CD4-positive, alpha-beta memory T cell (primary cell): ENCODE results near the gene SEPTIN3. TPM values are rescaled to one million over a fixed set of nuclear protein-coding genes. Genes with fewer than 3 reads are reported as not detected.
A peak's percentile ranks its signal among the peaks of the same experiment; 100 is the strongest.

ENCODE experiments used
- CTCF ChIA-PET: fragments of 350-600 bp; sonication (Branson Sonifier 250); formaldehyde crosslinking; loops from one replicate; lab custom pipeline; 2021; ENCODE audit warnings: inconsistent platforms; ENCODE audit not compliant: partially characterized antibody; lab: Charles Lee
- POLR2A ChIA-PET: fragments of 350-600 bp; sonication (Branson Sonifier 250); formaldehyde crosslinking; loops from one replicate; lab custom pipeline; 2021; ENCODE audit not compliant: partially characterized antibody; lab: Charles Lee
- DNase-seq, 5 donors: peaks; one replicate each; pipeline versions ENCODE4 v3.0.0 to v3.0.0-alpha.2; 2020 to 2022; ENCODE audit warnings: mixed read lengths in 1 of 5
- H3K27ac ChIP-seq: one replicate; pipeline ENCODE4 v1.7.0; 2013; ENCODE audit warnings: low read depth, low read length
- H3K27me3 ChIP-seq: 2 replicates; pipeline ENCODE4 v1.7.0; 2013; ENCODE audit warnings: mild to moderate bottlenecking, low read length, moderate library complexity; ENCODE audit not compliant: insufficient read depth
- H3K36me3 ChIP-seq: 2 replicates; pipeline ENCODE4 v1.7.0; 2013; ENCODE audit warnings: mild to moderate bottlenecking, low read length, moderate library complexity; ENCODE audit not compliant: insufficient read depth
- H3K4me1 ChIP-seq: 2 replicates; pipeline ENCODE4 v1.7.0; 2013; ENCODE audit warnings: mild to moderate bottlenecking, low read length, moderate library complexity; ENCODE audit not compliant: insufficient read depth
- H3K4me3 ChIP-seq, 2 donors: one replicate each; pipeline ENCODE4 v1.7.0; 2013; ENCODE audit warnings: low read length in 2 of 2, mild to moderate bottlenecking in 1 of 2
- H3K9me3 ChIP-seq, 2 donors: one replicate each; pipeline ENCODE4 v1.7.0; 2013; ENCODE audit warnings: low read length in 2 of 2, control low read depth in 1 of 2; ENCODE audit not compliant: control insufficient read depth in 1 of 2
- H3K27ac Mint-ChIP-seq, 7 donors: one replicate each; pipeline ENCODE4 v1.8.0; 2020 to 2021; ENCODE audit warnings: mixed read lengths in 7 of 7, mild to moderate bottlenecking in 6 of 7, inconsistent platforms in 3 of 7, moderate library complexity in 3 of 7
- H3K27me3 Mint-ChIP-seq, 2 donors: one replicate each; pipeline ENCODE4 v1.8.0; 2020 to 2021; ENCODE audit warnings: mixed read lengths in 2 of 2
- H3K36me3 Mint-ChIP-seq, 2 donors: one replicate each; pipeline ENCODE4 v1.8.0; 2020 to 2021; ENCODE audit warnings: mixed read lengths in 2 of 2, inconsistent platforms in 1 of 2, mild to moderate bottlenecking in 1 of 2
- H3K4me1 Mint-ChIP-seq, 4 donors: one replicate each; pipeline ENCODE4 v1.8.0; 2020 to 2021; ENCODE audit warnings: mixed read lengths in 4 of 4, mild to moderate bottlenecking in 1 of 4
- H3K4me3 Mint-ChIP-seq, 8 donors: one replicate each; pipeline ENCODE4 v1.8.0; 2020 to 2021; ENCODE audit warnings: mixed read lengths in 8 of 8, mild to moderate bottlenecking in 7 of 8, moderate library complexity in 6 of 8, inconsistent platforms in 3 of 8
- H3K9me3 Mint-ChIP-seq, 8 donors: one replicate each; pipeline ENCODE4 v1.8.0; 2020 to 2021; ENCODE audit warnings: mixed read lengths in 8 of 8, mild to moderate bottlenecking in 5 of 8, inconsistent platforms in 3 of 8, moderate library complexity in 1 of 8
- intact Hi-C: fragments of 100-400 bp; cut with micrococcal nuclease; formaldehyde crosslinking; loops from one replicate; pipeline ENCODE4 v1.15.1; 2023
- polyA plus RNA-seq, 2 donors: library from polyadenylated mRNA; unstranded; fragments of 300-500 nt; fragmentation: Illumina TruSeq; gene quantifications; one replicate each; pipeline ENCODE4 v1.2.3, GENCODE V29; 2021
- total RNA-seq, 2 experiments: library from RNA; stranded (reverse); gene quantifications; one replicate each; pipeline ENCODE4 v1.2.3, GENCODE V29; 2021

Gene SEPTIN3
- total RNA-seq (under 1 TPM; 0.36 to 0.81 TPM), polyA plus RNA-seq (not detected)

- DNase-seq, result no peak
- no peak within 1 kb of the TSS for H3K4me3 ChIP-seq
- H3K9me3 ChIP-seq, result no peaks in the 10 kb centered on the region
- H3K27ac ChIP-seq, result no peak within 1 kb of the TSS
- H3K36me3 ChIP-seq, result no peaks in the 10 kb centered on the region
- ChIA-PET POLR2A (interaction anchor here (1.8 kb wide), 1 partner anchor 111 kb away, joined by 5 read pairs; the partner anchor contains the start of gene SMDT1), CTCF (interaction anchor here (1.0 to 4.6 kb wide), 5 partner anchors 11 to 475 kb away, joined by 3 to 29 read pairs (median 9); partner anchors contain the start of gene NDUFA6)
- Mint-ChIP-seq H3K9me3 (peaks cover 0 to 2% (median 0%) of the 10 kb centered on the region in 8 donors), H3K4me1 (peaks cover 0 to 4% (median 1%) of the 10 kb centered on the region in 4 donors), H3K27ac (no peak within 1 kb of the TSS), H3K36me3 (no peaks in the 10 kb centered on the region), H3K4me3 (no peak within 1 kb of the TSS), H3K27me3 (peaks cover 12 to 17% of the 10 kb centered on the region in 2 donors)
- peaks cover 10% of the 10 kb centered on the region for H3K27me3 ChIP-seq
- intact Hi-C loops, result loop anchor here (5.0 to 10.0 kb wide), 3 partner anchors 103 to 216 kb away; partner anchors contain the start of genes NAGA and PHETA2
- H3K4me1 ChIP-seq, result no peaks in the 10 kb centered on the region
Observed at GRCh38 chr22:41969110-41969646, at the start of gene SEPTIN3. SEPTIN3 (plus strand) TSS chr22:41969443; CDS start chr22:41971493, 2,050 bp downstream.

DNA sequence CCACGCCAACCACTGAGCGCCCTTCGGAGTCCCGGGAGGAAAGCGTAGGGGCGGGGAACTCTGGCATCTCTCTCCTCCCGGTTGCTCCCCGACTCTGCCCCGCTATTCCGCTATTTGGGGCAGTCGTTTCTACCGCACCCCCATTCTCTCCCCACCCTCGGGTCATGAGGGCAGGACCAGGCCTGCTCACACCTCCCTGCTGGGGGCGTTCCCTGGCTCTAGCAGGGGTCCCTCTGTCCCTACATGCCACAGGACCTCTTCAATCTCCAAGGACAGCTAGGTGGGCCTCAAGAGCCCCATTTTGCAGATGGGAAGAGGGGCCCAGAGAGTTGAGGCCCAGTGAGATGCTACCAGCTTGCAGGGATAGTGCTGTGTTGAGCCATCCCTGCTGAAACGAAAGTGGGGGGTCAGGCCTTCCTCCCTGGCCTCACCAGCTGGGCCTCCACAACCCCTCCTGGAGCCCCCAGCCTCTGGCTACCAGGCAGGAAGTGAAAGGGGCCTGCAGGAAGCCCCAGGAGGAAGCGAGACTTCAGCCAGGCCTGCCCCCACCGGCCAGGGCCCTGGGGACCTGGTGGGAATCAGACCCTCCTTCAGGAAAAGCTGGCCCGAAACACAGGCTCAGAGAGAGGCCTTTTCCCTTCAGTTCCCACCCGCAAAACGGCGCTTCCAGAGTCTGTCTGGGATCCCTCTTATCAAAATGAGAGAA is 48.8 kb upstream of the SEPTIN3 start:
- Mint-ChIP-seq H3K9me3 (peaks cover 0 to 3% (median 0%) of the 10 kb centered on the region in 8 donors), H3K27ac (peak overlapping the region in 3 of 7 donors; percentile 23 to 89 (median 62)), H3K4me1 (peaks cover 5 to 29% (median 18%) of the 10 kb centered on the region in 4 donors), H3K27me3 (peaks cover 2 to 6% of the 10 kb centered on the region in 2 donors), H3K36me3 (no peaks in the 10 kb centered on the region), H3K4me3 (peak overlapping the region in 6 of 8 donors; percentile 12 to 73 (median 52))
- H3K4me3 ChIP-seq, result no peak overlapping the region
- peaks cover 26% of the 10 kb centered on the region for H3K4me1 ChIP-seq
- ChIA-PET POLR2A (interaction anchor here (1.1 to 5.8 kb wide), 4 partner anchors 9 to 19 kb away, joined by 5 to 50 read pairs (median 8); no protein-coding TSS in a partner anchor), CTCF (interaction anchor here (1.6 to 2.1 kb wide), 2 partner anchors 20 to 174 kb away, joined by 4 to 7 read pairs; no protein-coding TSS in a partner anchor)
- no peak overlapping the region for H3K27ac ChIP-seq
- H3K27me3 ChIP-seq, result no peaks in the 10 kb centered on the region
- intact Hi-C loops, result no loop called here
- no peaks in the 10 kb centered on the region for H3K9me3 ChIP-seq
- H3K36me3 ChIP-seq, result no peaks in the 10 kb centered on the region
- DNase-seq, result no peak

DNA sequence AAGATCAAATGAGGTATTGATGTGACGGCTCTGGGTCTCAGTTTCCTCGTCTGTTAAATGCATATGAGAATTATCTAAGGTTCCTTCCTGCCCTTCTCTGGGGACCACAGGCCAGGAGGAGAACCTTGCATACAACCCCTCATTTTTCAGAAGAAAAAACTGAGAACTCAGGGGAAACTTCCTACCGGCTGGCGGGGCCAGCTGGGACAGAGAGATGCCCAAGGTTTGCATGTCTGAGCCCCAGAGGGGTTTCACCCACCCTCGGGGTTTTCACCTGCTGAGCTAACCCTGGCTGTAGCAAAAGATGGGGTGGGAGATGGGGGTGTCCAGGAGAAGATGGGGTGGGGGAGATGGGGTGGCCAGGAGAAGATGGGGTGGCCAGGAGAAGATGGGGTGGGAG is 46.9 kb upstream of the SEPTIN3 start:
- CTCF ChIA-PET, result no interaction called here
- H3K27me3 Mint-ChIP-seq, result no peaks in the 10 kb centered on the region
- H3K36me3 ChIP-seq, result no peaks in the 10 kb centered on the region
- H3K36me3 Mint-ChIP-seq, result no peaks in the 10 kb centered on the region
- POLR2A ChIA-PET, result interaction anchor here (8.0 kb wide), 1 partner anchor 16 kb away, joined by 223 read pairs; no protein-coding TSS in a partner anchor
- peak overlapping the region in 2 of 8 donors; percentile 10 to 21 for H3K4me3 Mint-ChIP-seq
- H3K27ac ChIP-seq, result no peak overlapping the region
- intact Hi-C loops, result no loop called here
- H3K27me3 ChIP-seq, result no peaks in the 10 kb centered on the region
- H3K27ac Mint-ChIP-seq, result peak overlapping the region in 2 of 7 donors; percentile 18 to 30
- no peak overlapping the region for H3K4me3 ChIP-seq
- H3K4me1 Mint-ChIP-seq, result peaks cover 5 to 27% (median 18%) of the 10 kb centered on the region in 4 donors
- peaks cover 0 to 3% (median 0%) of the 10 kb centered on the region in 8 donors for H3K9me3 Mint-ChIP-seq
- no peaks in the 10 kb centered on the region for H3K9me3 ChIP-seq
- DNase-seq, result no peak
- peaks cover 26% of the 10 kb centered on the region for H3K4me1 ChIP-seq

DNA sequence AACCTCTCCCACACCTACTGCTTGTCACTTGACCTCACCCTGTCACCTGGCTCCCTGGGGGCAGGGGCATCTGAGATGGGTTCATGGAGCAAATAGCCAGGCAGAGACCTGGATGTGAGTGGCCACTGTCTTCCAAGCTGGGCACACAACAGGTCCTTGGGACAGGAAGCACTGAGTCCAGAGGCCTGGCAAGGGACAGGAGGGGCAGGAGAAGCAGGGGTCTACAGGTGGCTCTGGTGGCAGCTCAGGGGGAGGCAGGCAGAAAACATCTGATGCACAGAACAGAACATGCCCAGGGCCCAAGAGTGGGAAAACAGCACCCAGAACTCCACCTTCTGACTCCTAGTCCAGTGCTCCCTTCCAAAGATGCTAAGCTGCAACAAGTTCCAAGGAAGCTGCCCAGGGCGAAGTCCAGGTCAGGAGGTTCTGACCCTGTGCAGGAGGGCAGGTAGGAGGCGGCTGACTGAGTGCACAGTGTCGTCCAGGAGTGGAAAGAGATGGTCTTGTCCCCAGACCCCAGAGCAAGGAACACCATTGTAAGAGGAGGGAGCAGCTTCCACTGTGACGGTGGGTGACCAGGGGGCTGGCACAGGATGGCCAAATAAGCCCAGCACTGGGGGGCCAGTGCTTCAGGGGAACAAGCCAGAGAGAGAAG is 46.2 kb upstream of the SEPTIN3 start:
- peaks cover 27% of the 10 kb centered on the region for H3K4me1 ChIP-seq
- ChIA-PET CTCF (interaction anchor here (4.9 to 6.7 kb wide), 2 partner anchors 15 to 225 kb away, joined by 22 to 115 read pairs; partner anchors contain the start of gene MEI1), POLR2A (interaction anchor here (8.0 kb wide), 1 partner anchor 16 kb away, joined by 223 read pairs; no protein-coding TSS in a partner anchor)
- H3K9me3 ChIP-seq, result no peaks in the 10 kb centered on the region
- no peaks in the 10 kb centered on the region for H3K27me3 ChIP-seq
- no peak overlapping the region for H3K27ac ChIP-seq
- intact Hi-C loops, result no loop called here
- Mint-ChIP-seq H3K27me3 (no peaks in the 10 kb centered on the region), H3K4me3 (peak overlapping the region in 1 of 8 donors; percentile 52), H3K27ac (peak overlapping the region in 1 of 7 donors; percentile 30), H3K4me1 (peaks cover 7 to 32% (median 17%) of the 10 kb centered on the region in 4 donors), H3K9me3 (peaks cover 0 to 3% (median 0%) of the 10 kb centered on the region in 8 donors), H3K36me3 (no peaks in the 10 kb centered on the region)
- no peak overlapping the region for H3K4me3 ChIP-seq
- no peak for DNase-seq
- no peaks in the 10 kb centered on the region for H3K36me3 ChIP-seq

DNA sequence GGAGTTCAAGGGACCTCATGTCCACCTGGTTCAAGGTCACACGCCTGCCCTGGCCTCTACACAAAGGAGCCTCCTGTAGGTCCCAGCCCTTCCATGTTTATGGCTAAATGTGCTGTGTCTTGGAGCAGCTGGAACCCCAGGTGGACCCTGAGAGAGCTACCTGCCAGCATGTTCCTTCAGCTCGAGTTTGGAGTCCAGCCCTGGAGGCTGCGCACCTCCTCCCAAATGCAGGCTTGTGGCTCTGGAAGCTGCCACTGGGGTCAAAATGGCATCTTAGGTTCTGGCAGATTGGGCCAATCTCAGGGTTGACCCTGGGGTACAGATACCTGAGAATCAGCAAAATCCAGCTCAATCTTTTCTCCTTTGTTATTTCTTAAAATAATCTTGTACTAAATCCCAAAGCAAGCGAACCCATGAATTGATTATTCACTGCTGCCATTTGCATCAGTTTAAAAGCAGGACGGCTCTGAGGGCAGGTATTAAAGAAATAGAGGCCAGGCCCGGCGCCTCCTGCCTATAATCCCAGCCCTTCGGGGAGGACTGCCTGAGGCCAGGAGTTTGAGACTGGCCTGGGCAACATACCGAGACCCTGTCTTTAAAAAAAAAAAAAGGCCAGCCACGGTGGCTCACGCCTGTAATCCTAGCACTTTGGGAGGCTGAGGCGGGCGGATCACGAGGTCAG is 45.5 kb upstream of the SEPTIN3 start:
- CTCF ChIA-PET, result interaction anchor here (4.9 to 6.7 kb wide), 2 partner anchors 14 to 226 kb away, joined by 22 to 115 read pairs; partner anchors contain the start of gene MEI1
- H3K9me3 Mint-ChIP-seq, result peaks cover 0 to 3% (median 0%) of the 10 kb centered on the region in 8 donors
- H3K27ac ChIP-seq, result no peak overlapping the region
- POLR2A ChIA-PET, result interaction anchor here (8.0 kb wide), 1 partner anchor 15 kb away, joined by 223 read pairs; no protein-coding TSS in a partner anchor
- no peak overlapping the region for H3K4me3 Mint-ChIP-seq
- H3K4me3 ChIP-seq, result no peak overlapping the region
- peaks cover 27% of the 10 kb centered on the region for H3K4me1 ChIP-seq
- intact Hi-C loops, result no loop called here
- peaks cover 4 to 32% (median 14%) of the 10 kb centered on the region in 4 donors for H3K4me1 Mint-ChIP-seq
- H3K9me3 ChIP-seq, result no peaks in the 10 kb centered on the region
- no peaks in the 10 kb centered on the region for H3K36me3 ChIP-seq
- no peak for DNase-seq
- no peaks in the 10 kb centered on the region for H3K36me3 Mint-ChIP-seq
- no peaks in the 10 kb centered on the region for H3K27me3 Mint-ChIP-seq
- no peak overlapping the region for H3K27ac Mint-ChIP-seq
- H3K27me3 ChIP-seq, result no peaks in the 10 kb centered on the region

DNA sequence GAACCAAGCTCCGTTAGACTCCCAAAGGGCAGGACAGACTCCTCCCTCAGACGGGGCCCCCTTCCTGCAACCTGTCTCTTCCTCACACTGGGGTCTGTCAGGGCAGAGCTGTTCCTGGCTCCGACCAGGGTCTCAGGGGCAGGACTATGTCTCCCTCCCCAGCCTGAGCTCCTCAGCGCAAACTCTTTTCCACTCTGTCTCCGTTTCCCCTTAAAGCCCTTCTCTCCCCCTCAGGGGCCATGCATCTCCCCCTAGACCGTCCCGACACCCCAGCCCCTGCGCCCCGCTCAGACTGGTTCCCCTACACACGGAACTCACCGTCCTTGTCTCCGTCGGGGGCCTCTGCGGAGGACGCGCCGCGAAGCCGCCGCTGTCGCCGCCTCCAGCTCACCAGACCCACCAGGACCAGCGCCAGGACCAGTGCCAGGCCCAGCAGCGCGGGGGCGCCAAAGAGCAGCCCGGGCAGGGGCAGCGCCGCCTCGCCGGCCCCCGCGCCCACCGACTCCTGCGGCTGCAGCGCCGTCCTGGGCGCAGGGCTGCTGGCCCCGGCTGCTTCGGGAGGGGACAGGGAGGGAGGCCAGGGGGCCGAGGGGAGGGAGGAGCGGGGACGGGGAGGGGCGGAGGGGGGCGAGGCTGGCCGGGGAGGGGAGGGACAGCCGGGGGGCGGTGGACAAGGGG is 43.3 kb upstream of the SEPTIN3 start:
- peak overlapping the region in 1 of 2 donors; percentile 43 for H3K4me3 ChIP-seq
- H3K9me3 ChIP-seq, result no peaks in the 10 kb centered on the region
- ChIA-PET POLR2A (interaction anchor here (0.7 to 8.0 kb wide), 17 partner anchors 9 to 518 kb away, joined by 3 to 223 read pairs (median 6); partner anchors contain the start of genes CCDC134, CENPM, SHISA8 and SMDT1), CTCF (interaction anchor here (0.6 to 6.7 kb wide), 23 partner anchors 9 to 259 kb away, joined by 3 to 115 read pairs (median 4); partner anchors contain the start of genes CCDC134, CENPM and MEI1)
- H3K27ac Mint-ChIP-seq, result peak overlapping the region; percentile 57 to 83 (median 71)
- H3K4me1 ChIP-seq, result peaks cover 15% of the 10 kb centered on the region
- intact Hi-C loops, result loop anchor here (1.0 to 5.0 kb wide), 2 partner anchors 14 to 64 kb away; no protein-coding TSS in a partner anchor
- peak overlapping the region; percentile 73 to 87 (median 82) for H3K4me3 Mint-ChIP-seq
- peaks cover 3 to 25% (median 9%) of the 10 kb centered on the region in 4 donors for H3K4me1 Mint-ChIP-seq
- H3K27me3 ChIP-seq, result no peaks in the 10 kb centered on the region
- H3K36me3 Mint-ChIP-seq, result no peaks in the 10 kb centered on the region
- H3K27me3 Mint-ChIP-seq, result no peaks in the 10 kb centered on the region
- no peaks in the 10 kb centered on the region for H3K36me3 ChIP-seq
- no peak overlapping the region for H3K27ac ChIP-seq
- peaks cover 0 to 3% (median 0%) of the 10 kb centered on the region in 8 donors for H3K9me3 Mint-ChIP-seq
- DNase-seq, result peak; percentile 73 to 82 (median 77)
